Measurements from ENCODE around the gene ARMCX5. TPM values are rescaled to one million over a fixed set of nuclear protein-coding genes. Genes with fewer than 3 reads are reported as not detected.

ARMCX5 gene
- total and polyA plus RNA-seq, 2 donors from 2014 or later: 8.3 to 15.2 TPM

GRCh38 chrX:102651242-102652011 is 52.1 kb downstream of the ARMCX5 start, which contains the start of gene GPRASP1:
Gene GPRASP1 (plus strand): TSS chrX:102651483. CDS start chrX:102653914, 2,431 bp downstream.
- DNase-seq: peak; percentile 70 to 85 (median 82)
- FAIRE-seq: no peak
- intact Hi-C loops (cut with DNase I): no loop called here

GRCh38 chrX:102652031-102652688 is 52.8 kb downstream of the ARMCX5 start:
- intact Hi-C loops (cut with DNase I): no loop called here
- H3K27ac ChIP-seq (ENCODE audit: low read depth in 2 of 2, low read length in 2 of 2): no peak overlapping the region
- peak overlapping the region in 2 of 3 donors; percentile 42 to 80 for H3K9ac ChIP-seq (ENCODE audit: low read length in 3 of 3)
- peaks cover 0 to 3% (median 0%) of the 10 kb centered on the region in 3 donors for H3K36me3 ChIP-seq (ENCODE audit: control insufficient read depth in 2 of 3, insufficient read depth in 3 of 3, low read length in 3 of 3)
- DNase-seq (peak; percentile 49 to 79 (median 67)), FAIRE-seq (peak; percentile 17)
- peak overlapping the region; percentile 47 to 79 (median 71) for H3K4me3 ChIP-seq (ENCODE audit: low read length in 3 of 3)
- H3K9me3 ChIP-seq (ENCODE audit: control insufficient read depth in 2 of 3, insufficient read depth in 1 of 3, low read length in 3 of 3): no peaks in the 10 kb centered on the region
- H3K4me1 ChIP-seq (ENCODE audit: control insufficient read depth in 2 of 3, insufficient read depth in 2 of 3, low read depth in 1 of 3, low read length in 3 of 3): no peaks in the 10 kb centered on the region
- H3K27me3 ChIP-seq (ENCODE audit: control insufficient read depth, insufficient read depth, low read length): no peaks in the 10 kb centered on the region
- TF ChIP-seq CTCF (IDR thresholded peaks at IDR 0.05; ENCODE audit: borderline replicate concordance, extremely low read depth, insufficient read depth): peak; percentile 30

More at GRCh38 chrX:102651242-102652011, 52.1 kb downstream of the ARMCX5 start, which contains the start of gene GPRASP1:
- Histone ChIP-seq H3K27ac (ENCODE audit: low read depth in 2 of 2, low read length in 2 of 2) (peak within 1 kb of the TSS; percentile 53 to 57), H3K4me1 (ENCODE audit: control insufficient read depth in 2 of 3, insufficient read depth in 2 of 3, low read depth in 1 of 3, low read length in 3 of 3) (no peaks in the 10 kb centered on the region), H3K9ac (ENCODE audit: low read length in 3 of 3) (peak within 1 kb of the TSS in 2 of 3 donors; percentile 42 to 80), H3K36me3 (ENCODE audit: control insufficient read depth in 2 of 3, insufficient read depth in 3 of 3, low read length in 3 of 3) (peaks cover 0 to 3% (median 0%) of the 10 kb centered on the region in 3 donors), H3K4me3 (ENCODE audit: low read length in 3 of 3) (peak within 1 kb of the TSS; percentile 47 to 79 (median 71)), H3K27me3 (ENCODE audit: control insufficient read depth, insufficient read depth, low read length) (no peaks in the 10 kb centered on the region), H3K9me3 (ENCODE audit: control insufficient read depth in 2 of 3, insufficient read depth in 1 of 3, low read length in 3 of 3) (no peaks in the 10 kb centered on the region)
- no peak for TF ChIP-seq CTCF (IDR thresholded peaks at IDR 0.05; ENCODE audit: borderline replicate concordance, extremely low read depth, insufficient read depth)

Other genes with a start within 250 kb of the ARMCX5 start
- gene NXF2B, start 159.5 kb upstream of the ARMCX5 start, total RNA-seq: 0.25 TPM
- gene NXF2B, start 159.5 kb upstream of the ARMCX5 start, polyA plus RNA-seq (ENCODE audit: insufficient read depth, low read depth, low replicate concordance): not detected
- not detected for gene TCP11X2, start 127.7 kb upstream of the ARMCX5 start, total RNA-seq
- not detected for gene TCP11X2, start 127.7 kb upstream of the ARMCX5 start, polyA plus RNA-seq (ENCODE audit: insufficient read depth, low read depth, low replicate concordance)
- not detected for gene TMSB15A, start 82.8 kb upstream of the ARMCX5 start, total RNA-seq
- gene TMSB15A, start 82.8 kb upstream of the ARMCX5 start, polyA plus RNA-seq (ENCODE audit: insufficient read depth, low read depth, low replicate concordance): 1.8 TPM
- 8.1 TPM for gene GPRASP1, start 52.0 kb downstream of the ARMCX5 start, total RNA-seq
- 4.8 TPM for gene GPRASP1, start 52.0 kb downstream of the ARMCX5 start, polyA plus RNA-seq (ENCODE audit: insufficient read depth, low read depth, low replicate concordance)
- 11.4 TPM for gene GPRASP2, start 112.9 kb downstream of the ARMCX5 start, total RNA-seq
- 12.4 TPM for gene GPRASP2, start 112.9 kb downstream of the ARMCX5 start, polyA plus RNA-seq (ENCODE audit: insufficient read depth, low read depth, low replicate concordance)
- 4.5 TPM for gene GPRASP3, start 121.2 kb downstream of the ARMCX5 start, total RNA-seq
- gene GPRASP3, start 121.2 kb downstream of the ARMCX5 start, polyA plus RNA-seq (ENCODE audit: insufficient read depth, low read depth, low replicate concordance): 4.3 TPM